Heart right ventricle (tissue), 16 donors: ENCODE measurements around the gene CST4. TPM values are rescaled to one million over a fixed set of nuclear protein-coding genes. Genes with fewer than 3 reads are reported as not detected.
"Not testable (repeated sequence)": the region's sequence is repeated elsewhere in the genome, so short reads cannot be mapped to it uniquely, and the experiment has no call there.

Experiments used
- ATAC-seq, 8 donors: fragments of 200-7000 bp; cut with Tn5 transposase; one replicate each; pipeline ENCODE4 v1.9.1; 2020; ENCODE audit warnings: mild to moderate bottlenecking in 8 of 8, moderate library complexity in 8 of 8, moderate number of reproducible peaks in 1 of 8
- DNase-seq, 2 donors: peaks; one replicate each; pipeline ENCODE4 v3.0.0-alpha.2; 2020
- H3K27ac ChIP-seq, 10 donors: fragments of 200-600 bp; sonication (generic) in 2 of 10; one replicate each; pipeline versions ENCODE4 v1.5.0 to v1.8.0; 2020 to 2022; ENCODE audit warnings: mild to moderate bottlenecking in 3 of 10
- H3K27me3 ChIP-seq, 7 donors: fragments of 200-600 bp; one replicate each; pipeline ENCODE4 v1.8.0; 2021 to 2022; ENCODE audit warnings: mild to moderate bottlenecking in 2 of 7
- H3K36me3 ChIP-seq, 9 donors: fragments of 200-600 bp; sonication (generic) in 1 of 9; one replicate each; pipeline versions ENCODE4 v1.5.0 to v1.8.0; 2020 to 2022; ENCODE audit warnings: mild to moderate bottlenecking in 2 of 9
- H3K4me1 ChIP-seq, 9 donors: fragments of 200-600 bp; sonication (generic) in 1 of 9; one replicate each; pipeline versions ENCODE4 v1.5.0 to v1.8.0; 2020 to 2022; ENCODE audit warnings: mild to moderate bottlenecking in 4 of 9
- H3K4me3 ChIP-seq, 10 donors: fragments of 200-600 bp; sonication (generic) in 2 of 10; one replicate each; pipeline versions ENCODE4 v1.5.0 to v1.8.0; 2020 to 2022; ENCODE audit warnings: mild to moderate bottlenecking in 7 of 10, moderate library complexity in 2 of 10
- H3K9me3 ChIP-seq, 11 donors: fragments of 200-600 bp in 10 of 11; sonication (generic) in 2 of 11; one replicate each; pipeline versions ENCODE4 v1.5.0 to v1.8.0; 2013 to 2022; ENCODE audit warnings: mild to moderate bottlenecking in 2 of 11, control low read depth in 1 of 11, moderate library complexity in 1 of 11
- CTCF ChIP-seq, 9 donors: fragments of 200-600 bp; sonication (generic) in 2 of 9; IDR thresholded peaks; one replicate each; pipeline versions ENCODE4 v1.5.0 to v1.8.0; 2021 to 2022; ENCODE audit warnings: antibody characterized with exemption in 9 of 9, mild to moderate bottlenecking in 5 of 9, moderate library complexity in 1 of 9
- WGBS, 2 donors: extraction: QIAGEN DNeasy Blood & Tissue Kit; methylation state at CpG; one replicate each; pipeline ENCODE4 v1.1.7; 2013; ENCODE audit warnings: inconsistent platforms in 1 of 2; 5-methylcytosine and 5-hydroxymethylcytosine counted together
- intact Hi-C, 10 donors: fragments of 100-400 bp; cut with DNase I; formaldehyde crosslinking; loops; one replicate each; pipeline versions ENCODE4 v1.11.1 to v1.14.2; 2022
- polyA plus RNA-seq, 2 donors: library from polyadenylated mRNA; stranded (reverse); fragments of 200-250 nt; gene quantifications; one replicate each; pipeline ENCODE4 v1.2.3, GENCODE V29; 2013
- total RNA-seq, 10 donors: library from RNA; stranded (reverse); fragmentation: NEBNext Ultra II Directional in 3 of 10; extraction: Animal tissue kit (Norgen Biotek cat#: 25700) in 3 of 10; gene quantifications; one replicate each; pipeline versions ENCODE4 v1.2.1 to v1.2.4, GENCODE V29; 2021 to 2023
- donor health status: Arrhythmogenic right ventricular cardiomyopathy.
- donor health status: ischemic (EF 13 %, LVEDD 7.1; RV severe dilation, severe dysfunction).
- donor health status: healthy with polysubstance abuse.
- donor health status: DM: no; HTN: yes; CAD: no.
- donor health status: DM: no; HTN: no; CAD: no.
- donor health status: ischemic (EF 25% LVEDD 6.9; RV normal size, moderate dysfunction).
- donor health status: ischemic (EF 25% LVEDD 5.7; RV mildly dilated, moderate dysfunction).
- donor health status: healthy.
- donor health status: DM: yes; HTN: yes; CAD: no.
- donor health status: Ischemic cardiomyopathy.
- donor health status: ischemic (EF 35%, LVEDD 5.7; RV mildly dilated, moderate dysfunction).
- donor health status: nonischemic (EF 11% LVEDD 7.7; RV severe dilation, severe dysfunction).
- donor health status: DM: yes; HTN: yes; CAD: no.
- donor health status: PGD.
- donor health status: ischemic (EF 29% LVEDD 5.4; RV normal size, mild dysfunction).
- donor health status: nonischemic (EF 23%, LVEDD 6.1; RV moderate dilation, normal function).

Gene CST4
- total and polyA plus RNA-seq, 12 donors, result not detected

DNA sequence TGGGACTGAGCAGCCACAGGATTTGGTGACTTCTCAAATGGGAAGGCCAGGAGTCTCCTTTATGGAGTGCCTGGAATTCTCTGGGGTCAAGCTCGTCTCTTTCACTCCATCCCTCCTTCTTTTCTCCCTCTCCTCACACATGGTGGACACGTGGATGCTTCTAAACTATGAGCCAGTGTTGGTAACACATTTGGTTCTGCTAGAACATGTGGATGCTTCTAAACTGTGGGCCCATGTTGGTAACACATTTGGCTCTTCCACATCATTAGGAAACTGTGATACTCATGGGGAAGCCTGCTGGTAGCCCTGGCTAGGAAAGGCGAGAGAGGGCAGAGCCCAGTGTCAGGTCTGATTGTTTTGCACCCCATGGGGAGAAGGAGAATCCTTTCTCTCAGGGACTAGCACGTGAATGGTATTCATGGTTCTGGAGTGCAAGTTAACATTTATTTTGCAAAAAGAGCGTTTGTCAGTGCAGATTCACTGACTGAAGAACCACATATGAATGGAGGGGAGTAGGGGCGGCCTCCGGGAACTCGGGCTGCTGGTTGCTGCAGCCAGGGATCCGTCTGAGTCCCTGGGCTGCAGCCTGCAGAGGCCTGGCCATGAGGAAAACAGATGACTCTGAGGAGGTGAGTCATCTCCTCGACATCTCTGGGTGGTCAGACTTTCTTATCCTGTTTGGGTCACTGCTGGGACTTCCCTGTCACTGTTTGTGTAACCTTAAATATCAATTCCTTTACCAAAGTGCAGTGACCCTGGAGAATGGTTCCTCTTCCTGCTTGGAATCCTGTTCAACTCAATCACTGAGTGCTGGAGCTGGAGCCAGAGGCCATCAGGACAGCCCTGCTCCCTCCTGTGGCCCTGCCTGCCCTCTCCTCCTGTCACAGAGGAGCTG, 4.1 kb upstream of the CST4 start:
- H3K27me3 ChIP-seq, intact Hi-C loops, H3K9me3 ChIP-seq, H3K36me3 ChIP-seq, H3K4me3 ChIP-seq: not testable (repeated sequence)
- peaks cover 0 to 20% (median 14%) of the 10 kb centered on the region in 9 donors for H3K4me1 ChIP-seq
- DNase-seq (peak; percentile 26 to 31), ATAC-seq (peak; percentile 87 to 97 (median 94))
- peak overlapping the region in 8 of 10 donors; percentile 26 to 67 (median 47) for H3K27ac ChIP-seq
- 47 to 49% methylated on average over 10 of the region's 10 CpGs for WGBS, 2 donors
- peak in 3 of 9 donors; percentile 6 to 17 (median 9) for TF ChIP-seq CTCF (IDR thresholded peaks at IDR 0.05)

DNA sequence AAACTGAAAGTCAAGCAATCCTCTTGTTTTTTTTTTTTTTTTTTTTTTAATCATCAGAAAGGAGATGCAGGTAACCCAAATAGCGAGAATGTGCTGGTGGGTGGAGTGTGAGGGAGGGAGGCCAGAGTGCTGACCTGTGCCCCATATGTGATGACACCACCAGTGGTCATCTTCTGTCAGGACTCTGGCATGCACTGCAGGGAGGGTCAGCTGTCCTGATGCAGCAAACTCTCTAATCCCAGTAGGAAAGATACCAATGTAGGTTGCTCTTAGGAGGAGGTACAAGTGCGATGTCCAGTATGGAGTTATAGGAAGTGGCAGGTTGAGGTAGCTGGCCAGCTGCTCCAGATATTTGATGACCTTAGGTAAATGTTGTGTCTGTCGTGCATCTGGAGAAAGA, 2.8 kb upstream of the CST4 start:
- Histone ChIP-seq H3K9me3 (no peaks in the 10 kb centered on the region), H3K36me3 (no peaks in the 10 kb centered on the region), H3K4me3 (no peak overlapping the region), H3K27me3 (no peaks in the 10 kb centered on the region), H3K4me1 (peaks cover 0 to 20% (median 14%) of the 10 kb centered on the region in 9 donors), H3K27ac (no peak overlapping the region)
- intact Hi-C loops, result no loop called here
- TF ChIP-seq CTCF (IDR thresholded peaks at IDR 0.05), result no peak
- 87 to 92% methylated on average over 3 of the region's 3 CpGs for WGBS, 2 donors
- ATAC-seq (no peak), DNase-seq (no peak)

DNA sequence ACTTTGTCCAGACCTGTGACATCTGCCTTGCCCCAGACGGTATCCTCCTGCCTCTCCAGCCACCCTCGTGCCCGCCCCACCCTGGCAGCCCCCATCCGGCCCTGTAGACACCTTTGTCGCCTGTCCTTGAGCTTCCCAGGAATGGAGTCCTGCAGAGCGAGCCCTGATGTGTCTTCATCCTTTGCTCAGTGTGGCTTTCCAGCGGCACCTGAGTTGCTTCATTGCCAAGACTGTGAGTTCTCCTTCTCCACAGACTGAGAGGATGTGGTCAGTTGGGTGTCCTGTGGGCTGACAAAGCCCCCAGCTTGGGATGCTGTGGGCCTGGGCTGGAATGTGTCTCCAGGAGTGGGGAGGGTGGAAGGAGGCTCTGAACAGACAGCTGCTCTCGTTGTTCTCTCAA, 1.7 kb upstream of the CST4 start:
- Histone ChIP-seq H3K4me3 (no peak overlapping the region), H3K4me1 (peaks cover 0 to 20% (median 14%) of the 10 kb centered on the region in 9 donors), H3K9me3 (no peaks in the 10 kb centered on the region), H3K36me3 (no peaks in the 10 kb centered on the region), H3K27ac (no peak overlapping the region), H3K27me3 (no peaks in the 10 kb centered on the region)
- 89 to 91% methylated on average over 8 of the region's 8 CpGs for WGBS, 2 donors
- DNase-seq (no peak), ATAC-seq (no peak)
- TF ChIP-seq CTCF (IDR thresholded peaks at IDR 0.05), result no peak
- intact Hi-C loops, result no loop called here

- TF ChIP-seq CTCF (IDR thresholded peaks at IDR 0.05), result no peak
- DNase-seq (no peak), ATAC-seq (no peak)
- Histone ChIP-seq H3K27me3 (peaks cover 0 to 5% (median 0%) of the 10 kb centered on the region in 7 donors), H3K4me1 (peaks cover 0 to 20% (median 14%) of the 10 kb centered on the region in 9 donors), H3K4me3 (no peak overlapping the region), H3K9me3 (no peaks in the 10 kb centered on the region), H3K36me3 (no peaks in the 10 kb centered on the region), H3K27ac (no peak overlapping the region)
- intact Hi-C loops, result no loop called here
- WGBS, 2 donors, result 59 to 68% methylated on average over 3 of the region's 3 CpGs
Measured at GRCh38 chr20:23689399-23689690, 507 bp upstream of the CST4 start.
